Right lobe of liver (tissue), 4 donors: Measurements from ENCODE around the gene USH1G.

Experiments
- CTCF ChIP-seq, 4 donors: fragments of 200-600 bp in 3 of 4; fragments of 450-650 bp in 1 of 4; IDR thresholded peaks; one replicate each; pipeline versions ENCODE4 v1.5.1 to v1.8.0; 2016 to 2022; ENCODE audit warnings: antibody characterized with exemption in 4 of 4, mild to moderate bottlenecking in 2 of 4
- POLR2A ChIP-seq: fragments of 450-650 bp; IDR thresholded peaks from one replicate; pipeline ENCODE4 v1.6.1; 2017; ENCODE audit warnings: antibody characterized with exemption, mild to moderate bottlenecking
- donor health status: DM: no; HTN: no; CAD: no.
- donor health status: DM: no; HTN: no; CAD: no.
- donor health status: DM: no; HTN: yes; CAD: no.

GRCh38 chr17:74954115-74954514, 31.1 kb upstream of the USH1G start:
- TF ChIP-seq CTCF (IDR thresholded peaks at IDR 0.05) (no peak), POLR2A (no peak)
